Subcutaneous abdominal adipose tissue (tissue), 5 donors: ENCODE measurements around the gene RNF169.

Source experiments
- H3K27ac ChIP-seq: one replicate; pipeline ENCODE4 v1.7.0; 2013; ENCODE audit warnings: low read depth, mild to moderate bottlenecking, inconsistent platforms, low read length, moderate library complexity
- H3K27me3 ChIP-seq, 5 donors: one replicate each; pipeline ENCODE4 v1.7.0; 2013; ENCODE audit warnings: low read length in 5 of 5, inconsistent platforms in 1 of 5; ENCODE audit not compliant: control insufficient read depth in 5 of 5, insufficient read depth in 4 of 5
- H3K36me3 ChIP-seq, 5 donors: one replicate each; pipeline ENCODE4 v1.7.0; 2013; ENCODE audit warnings: low read length in 5 of 5; ENCODE audit not compliant: control insufficient read depth in 5 of 5, insufficient read depth in 5 of 5
- H3K4me1 ChIP-seq, 5 donors: one replicate each; pipeline ENCODE4 v1.7.0; 2013; ENCODE audit warnings: low read length in 5 of 5, mild to moderate bottlenecking in 3 of 5, moderate library complexity in 1 of 5; ENCODE audit not compliant: control insufficient read depth in 5 of 5, insufficient read depth in 5 of 5
- H3K4me3 ChIP-seq, 5 donors: one replicate each; pipeline ENCODE4 v1.7.0; 2013; ENCODE audit warnings: low read length in 5 of 5, low read depth in 1 of 5
- H3K9ac ChIP-seq, 5 donors: one replicate each; pipeline ENCODE4 v1.7.0; 2013; ENCODE audit warnings: low read length in 5 of 5, mild to moderate bottlenecking in 4 of 5, moderate library complexity in 3 of 5
- H3K9me3 ChIP-seq, 5 donors: one replicate each; pipeline ENCODE4 v1.7.0; 2013; ENCODE audit warnings: low read length in 5 of 5; ENCODE audit not compliant: control insufficient read depth in 5 of 5
- donor health status: healthy.
- donor health status: healthy.
- donor health status: healthy.
- donor health status: healthy.
- donor health status: healthy.

Gene RNF169

GRCh38 chr11:74769055-74769707 lies 20.5 kb downstream of the RNF169 start:
- H3K4me1 ChIP-seq: peaks cover 0 to 3% (median 0%) of the 10 kb centered on the region in 5 donors
- no peak overlapping the region for H3K9ac ChIP-seq
- H3K36me3 ChIP-seq: no peaks in the 10 kb centered on the region
- no peaks in the 10 kb centered on the region for H3K9me3 ChIP-seq
- no peak overlapping the region for H3K27ac ChIP-seq
- H3K27me3 ChIP-seq: no peaks in the 10 kb centered on the region
- no peak overlapping the region for H3K4me3 ChIP-seq

- Histone ChIP-seq H3K9ac (no peak overlapping the region), H3K9me3 (no peaks in the 10 kb centered on the region), H3K27ac (no peak overlapping the region), H3K36me3 (no peaks in the 10 kb centered on the region), H3K4me3 (no peak overlapping the region), H3K4me1 (peaks cover 0 to 3% (median 0%) of the 10 kb centered on the region in 5 donors), H3K27me3 (no peaks in the 10 kb centered on the region)
Measured at GRCh38 chr11:74770456-74770855, 21.8 kb downstream of the RNF169 start.

GRCh38 chr11:74771139-74771538 lies 22.5 kb downstream of the RNF169 start:
- H3K4me1 ChIP-seq: peaks cover 0 to 3% (median 0%) of the 10 kb centered on the region in 5 donors

GRCh38 chr11:74773476-74773875 lies 24.8 kb downstream of the RNF169 start:
- Histone ChIP-seq H3K9me3 (no peaks in the 10 kb centered on the region), H3K27ac (no peak overlapping the region), H3K9ac (no peak overlapping the region), H3K4me3 (no peak overlapping the region), H3K27me3 (no peaks in the 10 kb centered on the region), H3K4me1 (peaks cover 0 to 6% (median 0%) of the 10 kb centered on the region in 5 donors), H3K36me3 (no peaks in the 10 kb centered on the region)

More at GRCh38 chr11:74771139-74771538, 22.5 kb downstream of the RNF169 start:
- Histone ChIP-seq H3K36me3 (no peaks in the 10 kb centered on the region), H3K27ac (no peak overlapping the region), H3K27me3 (no peaks in the 10 kb centered on the region), H3K9me3 (no peaks in the 10 kb centered on the region), H3K4me3 (no peak overlapping the region), H3K9ac (no peak overlapping the region)

- Histone ChIP-seq H3K4me1 (peaks cover 0 to 6% (median 0%) of the 10 kb centered on the region in 5 donors), H3K27ac (no peak overlapping the region), H3K9ac (no peak overlapping the region), H3K27me3 (no peaks in the 10 kb centered on the region), H3K4me3 (no peak overlapping the region), H3K9me3 (no peaks in the 10 kb centered on the region), H3K36me3 (no peaks in the 10 kb centered on the region)
Measured at GRCh38 chr11:74775762-74776161, 27.1 kb downstream of the RNF169 start.

GRCh38 chr11:74776546-74776945 lies 27.9 kb downstream of the RNF169 start:
- Histone ChIP-seq H3K27ac (no peak overlapping the region), H3K36me3 (no peaks in the 10 kb centered on the region), H3K4me3 (no peak overlapping the region), H3K9me3 (no peaks in the 10 kb centered on the region), H3K27me3 (no peaks in the 10 kb centered on the region), H3K4me1 (peaks cover 0 to 6% (median 0%) of the 10 kb centered on the region in 5 donors), H3K9ac (no peak overlapping the region)

- H3K4me3 ChIP-seq: no peak overlapping the region
- H3K36me3 ChIP-seq: no peaks in the 10 kb centered on the region
- H3K9ac ChIP-seq: no peak overlapping the region
- no peak overlapping the region for H3K27ac ChIP-seq
- no peaks in the 10 kb centered on the region for H3K9me3 ChIP-seq
- H3K4me1 ChIP-seq: peaks cover 0 to 6% (median 0%) of the 10 kb centered on the region in 5 donors
- H3K27me3 ChIP-seq: no peaks in the 10 kb centered on the region
Measured at GRCh38 chr11:74777038-74777437, 28.4 kb downstream of the RNF169 start.

GRCh38 chr11:74777877-74778276 lies 29.2 kb downstream of the RNF169 start:
- H3K9me3 ChIP-seq: no peaks in the 10 kb centered on the region
- no peak overlapping the region for H3K9ac ChIP-seq
- H3K4me1 ChIP-seq: peaks cover 0 to 8% (median 1%) of the 10 kb centered on the region in 5 donors
- no peak overlapping the region for H3K4me3 ChIP-seq
- no peak overlapping the region for H3K27ac ChIP-seq
- H3K36me3 ChIP-seq: no peaks in the 10 kb centered on the region
- no peaks in the 10 kb centered on the region for H3K27me3 ChIP-seq

GRCh38 chr11:74778581-74778980 lies 29.9 kb downstream of the RNF169 start:
- no peaks in the 10 kb centered on the region for H3K36me3 ChIP-seq
- H3K27ac ChIP-seq: no peak overlapping the region
- H3K9ac ChIP-seq: no peak overlapping the region
- H3K9me3 ChIP-seq: no peaks in the 10 kb centered on the region
- no peaks in the 10 kb centered on the region for H3K27me3 ChIP-seq
- no peak overlapping the region for H3K4me3 ChIP-seq
- peaks cover under 1 to 14% (median 8%) of the 10 kb centered on the region in 5 donors for H3K4me1 ChIP-seq

GRCh38 chr11:74780248-74781005 lies 31.8 kb downstream of the RNF169 start:
- H3K9ac ChIP-seq: no peak overlapping the region
- H3K27ac ChIP-seq: no peak overlapping the region
- H3K9me3 ChIP-seq: no peaks in the 10 kb centered on the region
- peaks cover 2 to 23% (median 17%) of the 10 kb centered on the region in 5 donors for H3K4me1 ChIP-seq
- no peaks in the 10 kb centered on the region for H3K27me3 ChIP-seq
- H3K4me3 ChIP-seq: no peak overlapping the region
- H3K36me3 ChIP-seq: no peaks in the 10 kb centered on the region
